Large intestine (tissue), 3 donors: Measurements from ENCODE around the gene BCAM. TPM values are rescaled to one million over a fixed set of nuclear protein-coding genes. Genes with fewer than 3 reads are reported as not detected.
"Not testable (repeated sequence)": the region's sequence is repeated elsewhere in the genome, so short reads cannot be mapped to it uniquely, and the experiment has no call there.

Experiments used
- DNase-seq, 2 donors: peaks; one replicate each; pipeline versions ENCODE4 v3.0.0 to v3.0.0-alpha.2; 2013
- H3K27ac ChIP-seq: one replicate; pipeline ENCODE4 v1.5.1; 2013; ENCODE audit warnings: low read length
- H3K27me3 ChIP-seq: 2 replicates; pipeline ENCODE4 v1.6.1; 2013; ENCODE audit warnings: low read length; ENCODE audit not compliant: control insufficient read depth, insufficient read depth
- H3K36me3 ChIP-seq: 2 replicates; pipeline ENCODE4 v1.6.1; 2013; ENCODE audit warnings: low read length; ENCODE audit not compliant: control insufficient read depth, insufficient read depth
- H3K4me1 ChIP-seq: one replicate; pipeline ENCODE4 v1.6.1; 2013; ENCODE audit warnings: low read length; ENCODE audit not compliant: control insufficient read depth, insufficient read depth
- H3K4me3 ChIP-seq: one replicate; pipeline ENCODE4 v1.5.1; 2013; ENCODE audit warnings: low read length
- H3K9me3 ChIP-seq: one replicate; pipeline ENCODE4 v1.6.1; 2013; ENCODE audit warnings: mild to moderate bottlenecking, low read depth, low read length, moderate library complexity; ENCODE audit not compliant: control insufficient read depth
- WGBS: methylation state at CpG from one replicate; pipeline ENCODE4 v1.1.5; 2013; ENCODE audit warnings: low lambda C conversion rate; ENCODE audit not compliant: insufficient coverage; 5-methylcytosine and 5-hydroxymethylcytosine counted together
- polyA plus RNA-seq: library from polyadenylated mRNA; unstranded; fragments of 120-200 nt; gene quantifications from one replicate; pipeline ENCODE4 v1.2.1, GENCODE V29; 2013

BCAM gene
- polyA plus RNA-seq, 1 donor: 154 TPM

GRCh38 chr19:44848036-44848811 lies 39.3 kb downstream of the BCAM start:
- DNase-seq: peak in 1 of 2 donors; percentile 66
- H3K4me1 ChIP-seq: peaks cover 37% of the 10 kb centered on the region

GRCh38 chr19:44848812-44849447 lies 40.0 kb downstream of the BCAM start:
- H3K27ac ChIP-seq: peak overlapping the region; percentile 98
- H3K4me3 ChIP-seq: peak overlapping the region; percentile 76
- H3K36me3 ChIP-seq: peaks cover 10% of the 10 kb centered on the region
- peak; percentile 47 to 60 for DNase-seq
- no peaks in the 10 kb centered on the region for H3K27me3 ChIP-seq
- 38% methylated on average over 6 of the region's 18 CpGs for WGBS
- H3K9me3 ChIP-seq: peaks cover 2% of the 10 kb centered on the region
- H3K4me1 ChIP-seq: peaks cover 37% of the 10 kb centered on the region

More at GRCh38 chr19:44848036-44848811, 39.3 kb downstream of the BCAM start:
- peak overlapping the region; percentile 76 for H3K4me3 ChIP-seq
- 14% methylated on average over 4 of the region's 19 CpGs for WGBS
- peaks cover 2% of the 10 kb centered on the region for H3K9me3 ChIP-seq
- peaks cover 6% of the 10 kb centered on the region for H3K36me3 ChIP-seq
- H3K27me3 ChIP-seq: no peaks in the 10 kb centered on the region
- peak overlapping the region; percentile 98 for H3K27ac ChIP-seq

GRCh38 chr19:44850641-44851109 lies 41.8 kb downstream of the BCAM start:
- peak overlapping the region; percentile 98 for H3K27ac ChIP-seq

GRCh38 chr19:44851427-44851826 lies 42.5 kb downstream of the BCAM start:
- DNase-seq: no peak
- Histone ChIP-seq H3K4me3 (no peak overlapping the region), H3K4me1 (peaks cover 33% of the 10 kb centered on the region), H3K36me3 (peaks cover 18% of the 10 kb centered on the region), H3K27ac (no peak overlapping the region), H3K27me3 (no peaks in the 10 kb centered on the region), H3K9me3 (peaks cover 2% of the 10 kb centered on the region)
- no CpG with 5 or more reads among the region's 2 CpGs for WGBS

More at GRCh38 chr19:44850641-44851109, 41.8 kb downstream of the BCAM start:
- Histone ChIP-seq H3K9me3 (peaks cover 2% of the 10 kb centered on the region), H3K27me3 (no peaks in the 10 kb centered on the region), H3K36me3 (peaks cover 14% of the 10 kb centered on the region), H3K4me1 (peaks cover 31% of the 10 kb centered on the region), H3K4me3 (no peak overlapping the region)
- no peak for DNase-seq
- no CpG with 5 or more reads among the region's 8 CpGs for WGBS

- Histone ChIP-seq H3K36me3 (peaks cover 30% of the 10 kb centered on the region), H3K27me3 (no peaks in the 10 kb centered on the region), H3K4me3 (no peak overlapping the region), H3K9me3 (no peaks in the 10 kb centered on the region), H3K4me1 (peaks cover 24% of the 10 kb centered on the region), H3K27ac (no peak overlapping the region)
- no peak for DNase-seq
- no CpG with 5 or more reads among the region's 1 CpG for WGBS
These were observed 46.7 kb downstream of the BCAM start for GRCh38 chr19:44855606-44856005.

- peak in 1 of 2 donors; percentile 13 for DNase-seq
- H3K9me3 ChIP-seq: no peaks in the 10 kb centered on the region
- peaks cover 32% of the 10 kb centered on the region for H3K36me3 ChIP-seq
- peak overlapping the region; percentile 29 for H3K27ac ChIP-seq
- H3K4me1 ChIP-seq: peaks cover 21% of the 10 kb centered on the region
- no peaks in the 10 kb centered on the region for H3K27me3 ChIP-seq
- WGBS: no CpG with 5 or more reads among the region's 10 CpGs
- no peak overlapping the region for H3K4me3 ChIP-seq
These were observed 47.6 kb downstream of the BCAM start for GRCh38 chr19:44856421-44857083.

GRCh38 chr19:44857837-44858236 lies 48.9 kb downstream of the BCAM start:
- no peak overlapping the region for H3K4me3 ChIP-seq
- peaks cover 33% of the 10 kb centered on the region for H3K36me3 ChIP-seq
- peak overlapping the region; percentile 22 for H3K27ac ChIP-seq
- no peaks in the 10 kb centered on the region for H3K9me3 ChIP-seq
- WGBS: no CpG with 5 or more reads among the region's 4 CpGs
- peaks cover 21% of the 10 kb centered on the region for H3K4me1 ChIP-seq
- DNase-seq: peak; percentile 48 to 83
- H3K27me3 ChIP-seq: no peaks in the 10 kb centered on the region

- H3K36me3 ChIP-seq: peaks cover 43% of the 10 kb centered on the region
- 84% methylated on average over 2 of the region's 3 CpGs for WGBS
These were observed 52.7 kb downstream of the BCAM start for GRCh38 chr19:44861576-44861975.

GRCh38 chr19:44863990-44864389 lies 55.1 kb downstream of the BCAM start:
- H3K36me3 ChIP-seq: peaks cover 55% of the 10 kb centered on the region
- WGBS: no CpG with 5 or more reads among the region's 2 CpGs

More at GRCh38 chr19:44861576-44861975, 52.7 kb downstream of the BCAM start:
- not testable (repeated sequence) for DNase-seq, H3K27me3 ChIP-seq, H3K4me3 ChIP-seq, H3K27ac ChIP-seq, H3K9me3 ChIP-seq
- H3K4me1 ChIP-seq: peaks cover 17% of the 10 kb centered on the region

GRCh38 chr19:44865196-44865767 lies 56.4 kb downstream of the BCAM start:
- peaks cover 17% of the 10 kb centered on the region for H3K4me1 ChIP-seq
- WGBS: no CpG with 5 or more reads among the region's 27 CpGs
- peaks cover 47% of the 10 kb centered on the region for H3K36me3 ChIP-seq
- no peak for DNase-seq
- no peak overlapping the region for H3K27ac ChIP-seq
- H3K9me3 ChIP-seq: no peaks in the 10 kb centered on the region
- H3K4me3 ChIP-seq: no peak overlapping the region
- H3K27me3 ChIP-seq: no peaks in the 10 kb centered on the region

More at GRCh38 chr19:44863990-44864389, 55.1 kb downstream of the BCAM start:
- DNase-seq: no peak
- Histone ChIP-seq H3K27me3 (no peaks in the 10 kb centered on the region), H3K4me1 (peaks cover 12% of the 10 kb centered on the region), H3K4me3 (no peak overlapping the region), H3K27ac (no peak overlapping the region), H3K9me3 (no peaks in the 10 kb centered on the region)
